Hepatocyte (in vitro differentiated cells): ENCODE results near the gene DUSP15.

Experiments used
- EZH2 ChIP-seq: fragments of 200-600 bp; sonication (generic); IDR thresholded peaks from 2 replicates; pipeline ENCODE4 v1.6.1; 2016; ENCODE audit warnings: antibody characterized with exemption, mild to moderate bottlenecking, borderline replicate concordance
- EZH2phosphoT487 ChIP-seq: fragments of 200-600 bp; sonication (generic); IDR thresholded peaks from one replicate; pipeline ENCODE4 v1.6.1; 2018; ENCODE audit warnings: antibody characterized with exemption, mild to moderate bottlenecking, low read depth, moderate library complexity; ENCODE audit not compliant: unreplicated experiment, severe bottlenecking

DNA sequence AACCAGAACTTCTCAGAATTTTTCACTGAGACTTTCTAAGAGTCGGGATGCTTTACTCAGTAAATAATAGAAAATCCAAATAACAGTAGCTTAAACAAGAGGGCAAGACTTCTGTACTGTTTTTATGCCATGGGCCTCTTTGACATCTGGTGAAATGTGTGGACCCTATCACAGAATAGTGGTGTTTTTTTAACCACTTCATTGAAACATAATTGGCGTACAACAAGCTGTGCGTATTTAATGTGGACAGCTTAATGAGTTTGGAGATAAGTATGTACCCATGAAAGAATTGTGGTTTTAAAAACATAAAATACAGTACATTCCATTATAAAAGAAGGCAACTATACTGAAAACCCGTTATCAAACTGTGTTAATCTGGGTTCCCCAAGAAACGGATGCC lies 43.8 kb upstream of the DUSP15 start:
- TF ChIP-seq EZH2phosphoT487, result no peak
- TF ChIP-seq EZH2, result no peak
